ENCODE results near the gene TBCD.

Gene TBCD

GRCh38 chr17:82751571-82752370 is at the start of gene TBCD:
TSS of gene TBCD (plus strand) at chr17:82752065. CDS start at chr17:82752194, 129 bp downstream.
- DNase-seq (ENCODE audit: low spot score) = peak; percentile 100

- DNase-seq (ENCODE audit: low spot score) = no peak
Measured at GRCh38 chr17:82702231-82702927, 49.5 kb upstream of the TBCD start.

GRCh38 chr17:82703036-82703745 is 48.7 kb upstream of the TBCD start:
- DNase-seq (ENCODE audit: low spot score) = no peak

DNA sequence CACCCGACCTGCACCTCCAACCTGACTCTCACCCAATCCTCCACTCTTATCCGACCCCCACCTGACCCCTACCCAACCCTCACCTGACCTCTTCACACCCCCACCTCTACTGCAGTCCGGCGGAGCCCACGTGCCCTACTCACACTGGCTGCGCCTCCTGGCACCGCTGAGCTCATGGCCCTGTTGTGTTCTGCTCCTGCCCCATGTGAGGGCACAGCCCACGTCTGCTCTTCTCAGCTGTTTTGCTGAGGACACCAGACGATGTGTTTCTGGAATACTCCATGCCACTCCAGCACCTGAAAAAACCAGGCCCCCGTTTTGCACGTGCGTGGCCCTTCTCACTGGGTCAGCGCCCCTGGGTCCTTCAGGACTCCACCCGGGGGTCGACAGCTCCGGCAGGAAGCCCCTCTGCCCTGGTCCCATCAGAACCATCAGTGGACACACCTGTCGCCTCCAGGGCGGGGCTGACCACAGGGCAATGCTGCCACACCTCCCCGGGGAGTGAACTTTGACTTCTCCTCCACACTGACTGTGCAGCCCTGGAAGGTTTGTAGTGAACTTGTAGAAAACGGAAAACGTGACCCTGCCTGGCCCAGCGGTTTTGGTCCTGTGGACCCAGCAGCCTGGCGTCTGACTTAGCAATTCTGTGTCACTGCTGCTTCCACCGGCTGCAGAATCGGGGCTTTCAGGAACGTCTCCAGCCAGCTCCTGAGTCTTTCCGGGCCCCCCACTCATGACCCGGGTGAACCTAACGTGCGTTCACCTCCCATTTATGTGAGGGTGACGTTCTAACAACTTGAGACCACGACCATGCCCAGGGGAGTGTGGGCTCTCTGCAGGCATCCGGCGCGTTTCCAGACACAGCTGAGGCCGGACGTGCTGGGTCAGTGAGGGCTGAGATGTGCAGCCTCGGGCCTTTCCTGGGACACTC is 47.7 kb upstream of the TBCD start:
- DNase-seq (ENCODE audit: low spot score) = no peak

DNA sequence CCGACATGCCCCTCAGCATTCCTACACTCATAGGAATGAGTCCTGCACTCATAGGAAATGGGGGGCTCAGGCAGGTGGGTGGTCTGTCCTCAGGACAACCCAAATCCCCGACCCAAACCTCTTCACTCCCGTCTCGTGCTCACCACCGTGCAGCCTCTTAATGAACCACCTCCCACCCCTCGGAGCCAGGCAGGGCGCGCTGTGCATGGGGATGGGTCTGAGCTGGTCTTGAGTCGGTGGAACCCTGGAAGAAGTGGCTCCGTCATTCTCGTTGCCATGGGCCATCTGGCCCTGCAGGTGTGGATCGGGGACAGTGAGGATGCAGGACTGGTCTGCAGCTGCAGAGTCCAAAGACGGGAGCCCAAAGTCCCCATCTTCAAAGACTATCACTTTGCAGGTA is 47.0 kb upstream of the TBCD start:
- no peak for DNase-seq (ENCODE audit: low spot score)

DNA sequence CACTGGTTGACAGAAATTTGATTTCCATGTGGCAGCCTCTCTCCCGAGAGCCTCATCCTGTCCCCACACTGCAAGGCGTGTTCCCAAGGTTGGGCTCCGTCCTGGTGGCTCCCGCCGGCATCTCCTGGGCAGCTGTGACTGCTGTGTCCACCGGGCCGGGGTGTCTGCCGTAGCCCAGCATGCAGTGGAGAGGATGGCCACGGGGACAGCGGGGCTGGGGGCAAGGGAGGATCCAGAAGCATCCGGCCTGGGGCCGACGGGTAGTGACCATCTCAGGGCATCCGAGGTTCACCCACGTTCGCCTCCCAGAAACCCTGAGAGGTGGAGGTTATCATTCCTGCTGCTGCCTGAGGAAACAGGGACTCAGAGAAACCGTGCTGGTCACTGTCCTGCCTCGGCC is 46.1 kb upstream of the TBCD start:
- DNase-seq (ENCODE audit: low spot score) = no peak

DNA sequence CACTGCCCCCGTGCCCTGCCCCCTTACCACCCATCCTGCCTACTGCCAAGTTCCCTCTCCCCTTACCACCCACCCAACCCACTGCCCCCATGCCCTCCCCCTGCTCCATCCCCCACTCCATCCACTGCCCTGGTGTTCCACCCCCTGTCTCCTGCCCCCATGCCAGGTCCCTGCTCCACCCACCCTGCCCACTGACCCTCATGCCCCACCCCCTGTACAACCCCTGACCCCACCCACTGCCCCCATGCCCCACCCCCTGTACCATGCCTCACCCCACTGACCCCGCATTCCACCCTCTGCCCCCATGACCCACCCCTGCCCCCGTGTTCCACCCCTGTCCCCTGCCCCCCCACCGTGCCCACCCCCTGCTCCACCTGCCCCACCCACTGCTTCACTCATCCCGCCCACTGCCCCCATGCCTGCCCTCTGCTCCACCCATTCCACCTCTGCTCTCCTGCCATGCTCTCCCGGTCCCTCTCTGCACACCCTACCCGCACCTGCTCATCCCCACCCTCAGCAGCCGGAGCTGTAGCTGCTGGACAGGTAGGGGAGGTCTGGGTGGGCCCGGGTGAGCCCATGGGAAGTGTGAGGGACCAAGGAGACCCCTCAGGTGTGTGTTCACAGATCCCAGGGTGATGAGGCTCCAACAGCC is 42.7 kb upstream of the TBCD start:
- DNase-seq (ENCODE audit: low spot score) = no peak

GRCh38 chr17:82709676-82710498 is 42.0 kb upstream of the TBCD start:
- no peak for DNase-seq (ENCODE audit: low spot score)

GRCh38 chr17:82710499-82711232 is 41.2 kb upstream of the TBCD start:
- DNase-seq (ENCODE audit: low spot score) = no peak

- no peak for DNase-seq (ENCODE audit: low spot score)
Measured at GRCh38 chr17:82713071-82713723, 38.7 kb upstream of the TBCD start.

GRCh38 chr17:82716203-82717010 is 35.5 kb upstream of the TBCD start, which contains the start of gene FN3KRP:
TSS of gene FN3KRP (plus strand) at chr17:82716706. CDS start at chr17:82716756, 50 bp downstream.
- DNase-seq (ENCODE audit: low spot score) = peak; percentile 99

- DNase-seq (ENCODE audit: low spot score) = no peak
Measured at GRCh38 chr17:82718986-82719685, 32.7 kb upstream of the TBCD start.

- no peak for DNase-seq (ENCODE audit: low spot score)
Measured at GRCh38 chr17:82720204-82720603, 31.7 kb upstream of the TBCD start.

GRCh38 chr17:82722341-82723013 is 29.4 kb upstream of the TBCD start:
- no peak for DNase-seq (ENCODE audit: low spot score)

GRCh38 chr17:82723169-82723807 is 28.6 kb upstream of the TBCD start:
- DNase-seq (ENCODE audit: low spot score) = no peak

GRCh38 chr17:82726427-82726826 is 25.4 kb upstream of the TBCD start:
- no peak for DNase-seq (ENCODE audit: low spot score)

Data from AG08396 (cell line).